Hippocampal formation (tissue), 2 donors: ENCODE data around the gene SEMA4D.
"Not testable (repeated sequence)": the region's sequence is repeated elsewhere in the genome, so short reads cannot be mapped to it uniquely, and the experiment has no call there.

Experiments used
- DNase-seq, 2 donors: peaks; one replicate each; lab custom pipeline; 2025; lab: John Stamatoyannopoulos, UW

The SEMA4D gene

DNA sequence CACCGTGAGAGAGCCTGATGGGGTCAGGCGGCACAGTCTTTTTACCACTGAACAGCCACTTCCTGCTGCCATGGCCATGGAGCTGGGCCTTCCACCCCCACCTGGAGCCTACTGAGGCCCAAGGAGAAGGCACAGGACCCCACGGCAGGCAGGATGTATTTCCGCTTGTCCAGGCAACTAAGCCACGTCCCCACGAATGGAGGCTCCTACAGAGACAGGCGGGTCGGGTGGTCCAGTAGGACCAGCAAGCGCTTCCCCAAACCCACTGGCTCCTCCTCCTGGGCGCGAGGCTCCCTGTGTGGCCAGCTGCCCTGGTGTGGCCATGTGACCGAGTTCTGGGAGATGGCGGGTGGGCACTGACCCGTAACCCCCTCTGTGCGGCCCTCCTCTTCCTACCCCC, 113.1 kb downstream of the SEMA4D start:
- DNase-seq, result no peak

- DNase-seq, result no peak
These were observed 114.1 kb downstream of the SEMA4D start for GRCh38 chr9:89383721-89384300.

GRCh38 chr9:89383030-89383720, 114.7 kb downstream of the SEMA4D start:
- DNase-seq, result no peak

GRCh38 chr9:89382026-89382986, 115.6 kb downstream of the SEMA4D start:
- no peak for DNase-seq

DNA sequence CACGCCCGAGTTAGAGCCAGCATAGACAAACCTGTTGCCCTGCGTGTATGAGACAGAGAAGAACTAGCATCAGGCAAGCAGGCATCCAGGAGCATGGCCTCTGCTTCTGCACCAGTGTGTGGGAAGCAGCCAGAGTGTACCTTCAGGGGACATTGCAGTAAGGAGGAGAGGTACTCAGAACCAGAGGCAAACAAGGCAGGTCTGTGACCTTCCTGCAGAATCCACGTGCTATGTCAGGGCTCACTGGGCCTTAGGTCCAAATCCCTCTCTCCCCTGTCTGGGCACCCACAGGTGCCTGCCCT, 116.7 kb downstream of the SEMA4D start:
- no peak for DNase-seq

- DNase-seq, result no peak
These were observed 117.2 kb downstream of the SEMA4D start for GRCh38 chr9:89380437-89381307.

- DNase-seq, result no peak
These were observed 118.3 kb downstream of the SEMA4D start for GRCh38 chr9:89379508-89380115.

GRCh38 chr9:89379031-89379430, 118.9 kb downstream of the SEMA4D start:
- DNase-seq, result no peak

- no peak for DNase-seq
These were observed 119.4 kb downstream of the SEMA4D start for GRCh38 chr9:89378541-89378940.

DNA sequence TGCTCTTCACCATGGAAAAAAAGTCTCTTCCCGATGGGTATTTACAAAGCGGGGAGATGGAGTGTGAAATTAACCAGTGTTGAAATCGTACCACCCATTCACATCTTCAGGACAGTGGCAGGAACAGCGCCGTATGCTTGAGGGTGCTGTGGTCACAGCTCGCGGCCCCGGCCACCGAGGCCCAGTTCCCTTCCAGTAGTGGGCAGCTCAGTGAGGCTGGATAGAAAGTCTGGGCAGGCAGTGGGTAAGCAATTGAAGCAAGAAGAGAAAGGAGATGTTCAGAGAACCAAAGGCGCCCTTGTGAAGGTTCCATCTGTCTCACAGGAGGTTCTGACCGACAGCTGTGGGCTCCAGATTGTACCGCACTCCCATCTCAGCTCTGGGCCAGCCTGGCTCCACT, 120.5 kb downstream of the SEMA4D start:
- no peak for DNase-seq

DNA sequence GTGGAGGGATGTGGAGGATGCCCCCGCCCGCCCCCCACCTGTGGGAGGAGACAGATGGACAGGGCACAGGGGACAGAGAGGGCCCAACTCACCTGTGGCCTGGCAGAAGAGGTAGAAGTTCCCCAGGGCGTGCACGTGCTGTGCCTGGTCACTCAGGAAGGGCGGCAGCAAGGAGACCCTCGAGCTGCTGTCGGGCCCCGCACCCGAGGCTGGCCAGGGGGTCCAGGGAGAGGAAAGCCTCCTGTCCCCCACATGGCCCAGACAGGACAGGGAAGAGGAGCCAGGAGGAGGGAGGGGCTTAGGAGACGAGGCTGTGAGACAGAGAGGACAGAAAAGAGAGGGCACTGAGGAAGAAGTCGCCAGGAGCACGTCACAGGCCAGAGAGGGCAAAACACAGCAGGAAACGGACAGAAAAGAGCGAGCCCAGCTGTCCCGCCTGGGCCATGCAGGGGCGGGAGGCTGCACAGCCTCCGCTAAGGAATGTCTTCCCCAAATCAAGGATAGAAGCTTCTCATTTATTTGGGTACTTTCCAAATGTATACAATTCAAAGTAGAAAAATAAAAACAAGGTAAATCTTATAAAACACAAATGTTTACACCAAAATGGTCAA, 121.1 kb downstream of the SEMA4D start:
- no peak for DNase-seq

- DNase-seq, result no peak
These were observed 121.6 kb downstream of the SEMA4D start for GRCh38 chr9:89376286-89376685.

GRCh38 chr9:89375191-89375760, 122.6 kb downstream of the SEMA4D start:
- no peak for DNase-seq

DNA sequence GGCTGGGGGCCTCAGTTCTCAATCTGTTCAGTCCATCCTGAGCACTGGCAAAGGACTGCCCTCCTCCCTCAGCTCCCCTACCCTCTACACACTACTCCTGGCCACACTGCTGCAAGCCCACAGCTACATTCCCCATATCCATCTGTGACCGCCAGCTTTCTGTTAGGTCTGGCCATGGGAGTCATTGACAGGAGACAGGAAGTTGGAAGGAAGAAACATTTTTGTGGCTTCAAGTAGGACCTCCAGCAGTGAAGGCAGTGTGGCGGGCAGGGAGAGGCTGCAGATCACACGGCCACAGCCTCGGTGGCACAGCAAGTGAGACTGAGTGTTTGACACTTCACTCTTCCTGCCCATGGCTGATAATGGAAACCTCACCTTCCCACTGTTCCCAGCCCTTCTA, 123.7 kb downstream of the SEMA4D start:
- no peak for DNase-seq

GRCh38 chr9:89372979-89373378, 124.9 kb downstream of the SEMA4D start:
- DNase-seq, result no peak

- DNase-seq, result no peak
These were observed 125.6 kb downstream of the SEMA4D start for GRCh38 chr9:89372230-89372816.

GRCh38 chr9:89371791-89372190, 126.1 kb downstream of the SEMA4D start:
- DNase-seq, result not testable (repeated sequence)

GRCh38 chr9:89370593-89370992, 127.3 kb downstream of the SEMA4D start:
- no peak for DNase-seq

DNA sequence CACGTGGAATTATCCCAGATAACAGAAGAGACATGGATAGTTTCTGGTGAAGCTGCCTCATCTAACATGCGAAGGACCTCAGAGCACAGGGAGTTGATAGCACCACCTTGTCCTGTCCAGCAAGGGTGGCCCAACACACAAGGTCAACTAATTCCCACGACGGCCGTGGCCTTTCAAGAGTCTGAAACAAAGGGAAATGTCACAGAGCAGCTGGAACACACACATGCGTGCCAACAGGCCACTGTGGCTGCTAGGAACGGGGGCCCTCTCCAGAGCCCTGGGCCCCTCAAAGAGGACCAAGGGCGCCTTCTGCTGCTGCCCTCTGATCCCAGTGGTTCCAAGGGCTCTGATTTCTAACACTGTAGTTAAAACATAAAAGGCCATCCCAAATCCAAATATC, 128.9 kb downstream of the SEMA4D start:
- no peak for DNase-seq

DNA sequence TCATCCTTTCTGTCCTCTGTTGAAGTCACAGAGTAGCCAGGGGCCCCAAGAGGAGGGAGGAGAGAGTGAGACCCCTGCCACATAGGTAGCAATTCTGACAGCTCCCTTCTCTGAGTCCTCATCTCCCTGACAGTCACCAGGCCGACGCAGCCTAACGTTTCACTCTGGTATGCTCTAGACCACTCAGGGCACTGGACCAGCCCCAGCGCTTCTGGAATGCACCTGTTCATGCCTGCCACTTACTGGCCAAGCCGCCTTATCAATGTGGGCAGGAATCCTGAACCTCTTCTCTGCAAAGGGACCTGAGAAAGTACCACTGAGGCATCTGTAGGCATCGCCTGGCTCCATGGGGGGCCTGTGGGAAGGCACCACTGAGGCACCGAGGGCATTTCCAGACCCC, 129.4 kb downstream of the SEMA4D start:
- no peak for DNase-seq
